GM19463 (cell line): ENCODE data around the gene THAP3.
A peak's percentile ranks its signal among the peaks of the same experiment; 100 is the strongest.

Source experiments
- ATAC-seq: cut with Tn5 transposase; IDR thresholded peaks from one replicate; pipeline ENCODE4 v1.9.1; 2021; ENCODE audit warnings: mild to moderate bottlenecking, moderate library complexity; ENCODE audit not compliant: unreplicated experiment

THAP3 gene

GRCh38 chr1:6603915-6604558, 20.6 kb upstream of the THAP3 start:
- no peak for ATAC-seq

GRCh38 chr1:6612641-6613360, 11.9 kb upstream of the THAP3 start:
- peak; percentile 34 for ATAC-seq

GRCh38 chr1:6613361-6614018, 11.2 kb upstream of the THAP3 start, which contains the start of gene PHF13:
Gene PHF13, plus strand, starts transcription at chr1:6613731. Its CDS starts 336 bp downstream, at chr1:6614067.
- ATAC-seq: peak; percentile 92

GRCh38 chr1:6614019-6614928, 10.4 kb upstream of the THAP3 start:
- ATAC-seq: no peak

DNA sequence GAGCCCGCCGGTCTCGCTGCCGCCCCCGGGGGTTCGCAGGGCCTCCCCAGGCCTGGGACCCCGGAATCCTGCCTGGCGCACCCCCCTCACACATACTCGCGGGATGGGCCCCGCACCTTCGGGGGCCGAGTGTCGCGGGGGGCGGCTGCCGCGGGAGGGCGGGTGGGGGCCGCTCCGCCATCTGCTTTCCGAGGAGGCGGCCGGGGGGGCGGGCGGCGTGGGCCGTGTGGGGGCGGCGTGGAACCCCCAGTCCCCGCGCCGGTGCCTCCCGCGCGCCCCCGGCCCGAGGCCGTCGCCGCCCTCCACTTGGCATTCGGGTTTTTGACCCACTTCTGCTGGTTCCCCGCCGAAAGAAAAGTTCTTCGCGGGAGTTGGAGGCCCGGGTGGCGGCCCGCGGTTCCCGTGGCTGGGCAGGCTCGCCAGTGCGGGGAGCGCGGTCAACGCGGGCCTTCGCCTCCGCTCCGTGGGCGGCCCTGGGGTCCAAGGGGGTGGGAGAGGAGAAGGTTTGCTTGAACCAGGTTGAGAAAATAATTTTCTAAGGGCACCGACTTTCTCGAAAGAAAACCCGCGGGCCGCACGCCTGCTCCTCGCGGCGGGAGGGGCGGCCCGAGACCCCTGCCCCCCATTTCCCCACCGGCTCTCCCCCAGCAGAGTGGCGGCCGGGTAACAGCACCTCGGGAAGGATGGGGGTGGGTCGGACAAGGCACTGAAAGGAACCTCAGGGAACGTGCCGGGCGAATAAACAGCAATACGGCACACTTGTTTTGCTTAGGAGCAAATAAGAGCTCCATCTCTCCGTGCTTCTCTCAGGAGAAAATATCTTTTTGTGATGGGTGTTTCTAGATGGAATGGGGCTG, 9.5 kb upstream of the THAP3 start:
- ATAC-seq: no peak

GRCh38 chr1:6619045-6619444, 5.6 kb upstream of the THAP3 start:
- ATAC-seq: no peak

DNA sequence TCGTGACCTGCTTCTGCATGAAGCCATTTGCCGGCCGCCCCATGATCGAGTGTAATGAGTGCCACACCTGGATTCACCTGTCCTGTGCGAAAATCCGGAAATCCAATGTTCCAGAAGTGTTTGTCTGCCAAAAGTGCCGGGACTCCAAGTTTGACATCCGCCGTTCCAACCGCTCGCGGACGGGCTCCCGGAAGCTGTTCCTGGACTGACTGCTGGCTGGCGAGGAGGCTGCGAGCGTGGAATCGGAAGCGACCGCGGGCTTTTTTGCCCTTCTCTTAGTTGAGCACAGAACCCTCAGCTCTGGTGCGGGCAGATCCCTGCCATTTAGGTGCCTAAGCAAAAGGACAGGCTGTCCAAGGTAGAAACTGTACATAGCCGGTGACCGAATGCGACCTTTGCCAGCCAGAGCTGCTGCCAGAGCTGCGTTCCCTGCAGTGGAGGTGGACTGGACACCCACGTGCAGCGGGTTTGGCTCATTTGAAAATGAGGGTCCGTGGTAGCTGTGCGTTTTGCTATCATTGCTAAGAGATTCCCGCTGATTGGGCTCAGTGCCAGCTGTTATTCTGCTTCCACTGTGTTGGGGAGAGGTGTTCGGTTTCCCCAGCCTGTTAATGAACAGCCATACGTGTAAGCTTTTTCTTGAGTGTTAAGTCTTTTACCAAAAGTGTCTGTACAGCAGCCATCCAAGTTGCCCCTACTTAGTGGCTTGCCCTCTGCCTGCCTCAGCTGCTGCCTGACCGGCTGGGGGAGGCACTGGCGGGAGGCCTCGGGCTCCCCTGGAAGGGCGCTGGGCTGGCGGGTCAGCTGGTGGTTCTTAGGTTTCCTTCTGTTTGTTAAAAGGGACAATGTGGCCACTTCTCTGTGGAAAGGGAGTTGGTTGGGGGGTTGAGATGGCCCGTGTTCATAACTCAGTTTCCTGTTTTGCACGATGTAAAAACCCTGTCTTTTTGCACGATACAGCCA, 3.0 kb upstream of the THAP3 start:
- ATAC-seq: no peak

GRCh38 chr1:6622396-6623152, 2.1 kb upstream of the THAP3 start:
- no peak for ATAC-seq

DNA sequence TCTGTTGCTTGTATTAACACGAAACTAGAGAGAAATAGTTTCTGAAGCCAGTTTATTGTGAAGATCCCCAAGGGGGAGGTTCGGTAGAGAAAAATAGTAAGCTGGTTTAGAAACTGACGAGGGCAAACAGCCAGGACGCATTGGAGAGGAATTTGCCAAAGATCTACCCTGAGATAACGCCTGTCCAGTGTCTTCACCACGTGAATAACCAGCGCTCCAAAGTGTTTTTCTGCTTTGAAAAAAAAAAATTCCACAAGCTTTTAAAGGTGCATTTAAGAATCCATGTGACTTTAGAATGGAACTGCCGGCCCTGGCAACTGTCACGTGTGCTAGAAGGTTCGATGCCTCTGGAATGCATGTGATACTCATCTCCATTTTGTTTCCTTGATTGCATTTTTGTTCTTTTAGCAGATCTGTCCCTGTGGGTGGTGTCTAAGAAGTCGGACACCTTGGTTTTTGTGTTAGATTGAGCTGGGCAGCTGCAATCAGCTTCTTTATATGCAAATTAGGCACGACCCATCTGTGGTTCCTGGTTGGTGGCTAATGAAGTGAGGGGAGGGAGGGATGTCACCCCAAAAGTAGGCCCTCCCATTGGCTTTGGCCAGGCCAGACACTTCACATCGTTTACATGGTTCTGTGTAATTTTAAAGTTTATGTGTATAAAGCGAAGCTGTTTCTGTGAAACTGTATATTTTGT, 1.3 kb upstream of the THAP3 start:
- ATAC-seq: no peak

- ATAC-seq: no peak
Observed at GRCh38 chr1:6625584-6626149, 999 bp downstream of the THAP3 start.

DNA sequence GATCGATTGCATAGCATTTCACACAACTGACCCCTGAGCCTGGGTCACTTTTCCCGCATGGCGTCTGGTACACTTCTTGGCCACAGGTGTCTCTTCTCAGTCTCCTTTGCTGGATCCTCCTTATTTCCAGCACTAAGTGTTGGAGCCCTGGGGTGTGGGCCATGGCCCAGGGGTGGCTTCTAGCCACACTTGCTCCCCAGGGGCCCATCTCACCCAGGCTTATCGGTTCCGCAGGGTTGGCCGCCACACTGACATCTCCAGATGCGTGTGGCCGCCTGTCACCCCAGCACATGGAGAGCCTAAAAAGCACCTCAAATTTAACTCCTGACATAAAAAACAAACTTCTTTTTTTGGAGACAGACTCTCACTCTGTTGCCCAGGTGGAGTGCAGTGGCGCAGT, 2.4 kb downstream of the THAP3 start:
- ATAC-seq: no peak

DNA sequence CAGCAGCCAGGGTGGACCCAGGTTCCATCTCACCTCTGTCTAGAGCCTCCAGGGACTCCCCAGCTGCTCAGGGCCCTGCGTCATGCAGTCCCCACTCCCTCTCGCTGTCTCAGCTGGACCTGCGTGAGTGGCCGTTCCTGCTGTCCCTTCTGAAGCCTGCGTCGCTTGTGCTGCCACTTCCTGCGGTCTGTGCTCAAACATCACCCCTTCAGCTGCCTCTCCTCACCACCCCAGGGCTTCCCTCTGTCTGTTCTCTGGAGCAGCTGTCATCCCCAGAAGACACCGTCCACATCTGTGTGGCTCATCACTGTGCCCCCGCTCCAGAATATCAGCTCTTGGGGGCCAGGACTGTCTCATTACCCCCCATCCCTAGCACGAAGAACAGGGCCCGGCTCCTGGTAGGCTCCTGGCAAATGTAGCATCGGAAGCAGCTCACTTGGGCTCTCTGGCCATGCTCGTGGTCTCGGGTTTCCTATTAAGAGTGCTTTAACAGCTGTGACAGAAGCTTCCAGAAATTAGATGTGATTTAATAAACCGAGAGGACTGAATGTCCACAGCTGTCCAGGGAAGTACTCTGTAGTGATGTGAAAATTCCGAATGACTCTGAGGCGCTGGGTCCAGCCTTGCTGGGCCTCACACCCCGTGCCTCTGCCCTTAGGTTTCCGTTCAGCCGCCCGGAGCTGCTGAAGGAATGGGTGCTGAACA, 3.3 kb downstream of the THAP3 start:
- ATAC-seq: no peak

DNA sequence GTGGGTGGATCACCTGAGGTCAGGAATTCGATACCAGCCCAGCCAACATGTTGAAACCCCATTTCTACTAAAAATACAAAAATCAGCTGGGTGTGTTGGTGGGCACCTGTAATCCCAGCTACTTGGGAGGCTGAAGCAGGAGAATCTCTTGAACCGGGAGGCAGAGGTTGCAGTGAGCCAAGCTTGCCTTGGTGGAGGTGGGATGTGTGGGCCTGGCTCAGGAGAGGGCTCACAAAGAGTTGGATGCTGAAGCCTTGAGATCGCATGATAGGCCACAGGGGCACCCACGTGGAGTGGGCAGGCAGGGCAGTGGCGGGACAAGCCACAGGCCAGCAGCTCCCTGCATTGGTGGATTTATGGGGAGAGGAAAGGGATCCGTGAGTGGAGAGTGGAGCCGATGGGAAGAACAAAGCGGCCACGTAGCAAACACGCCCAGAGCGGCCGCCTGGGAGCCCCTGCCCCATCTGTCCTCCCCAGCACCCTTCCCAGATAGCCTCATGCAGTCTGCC, 4.4 kb downstream of the THAP3 start:
- ATAC-seq: no peak

- no peak for ATAC-seq
Observed at GRCh38 chr1:6630027-6630426, 5.4 kb downstream of the THAP3 start.

- ATAC-seq: no peak
Observed at GRCh38 chr1:6631058-6631457, 6.4 kb downstream of the THAP3 start.
